GM11168 (cell line): ENCODE data around the gene EIF2S3.
"Not testable (repeated sequence)": the region's sequence is repeated elsewhere in the genome, so short reads cannot be mapped to it uniquely, and the experiment has no call there.

Experiments used
- in situ Hi-C: fragments of 300-500 bp; cut with MboI; formaldehyde crosslinking; loops from one replicate; pipeline ENCODE4 v1.12.0; 2022; ENCODE audit warnings: low sequenced_read_pairs; ENCODE audit not compliant: unreplicated experiment

Gene EIF2S3

DNA sequence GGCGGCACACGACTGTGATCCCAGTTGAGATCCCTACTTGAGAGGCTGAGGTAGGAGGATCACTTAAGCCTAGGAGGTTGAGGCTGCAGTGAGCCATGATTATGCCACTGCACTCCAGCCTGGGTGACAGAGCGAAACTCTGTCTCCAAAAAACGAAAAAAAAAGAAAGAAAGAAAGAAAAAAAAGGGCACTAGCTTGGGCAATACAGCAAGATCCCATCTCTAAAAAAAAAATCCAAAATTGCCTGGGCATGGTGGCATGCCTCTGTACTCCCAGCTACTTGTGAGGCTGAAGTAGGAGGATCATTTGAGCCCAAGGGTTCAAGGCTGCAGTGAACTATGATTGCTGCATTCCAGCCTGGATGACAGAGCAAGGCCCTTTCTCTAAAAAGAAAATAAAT lies 17.0 kb upstream of the EIF2S3 start:
- in situ Hi-C loops, result no loop called here

DNA sequence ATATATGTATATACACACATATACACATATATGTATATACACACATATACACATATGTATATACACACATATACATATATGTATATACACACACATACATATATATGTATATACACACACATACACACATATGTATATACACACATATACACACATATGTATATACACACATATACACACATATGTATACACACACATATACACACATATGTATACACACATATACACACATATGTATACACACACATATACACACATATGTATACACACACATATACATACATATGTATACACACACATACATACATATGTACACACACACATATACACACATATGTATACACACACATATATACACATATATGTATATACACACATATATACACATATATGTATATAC lies 8.7 kb upstream of the EIF2S3 start:
- in situ Hi-C loops, result not testable (repeated sequence)

DNA sequence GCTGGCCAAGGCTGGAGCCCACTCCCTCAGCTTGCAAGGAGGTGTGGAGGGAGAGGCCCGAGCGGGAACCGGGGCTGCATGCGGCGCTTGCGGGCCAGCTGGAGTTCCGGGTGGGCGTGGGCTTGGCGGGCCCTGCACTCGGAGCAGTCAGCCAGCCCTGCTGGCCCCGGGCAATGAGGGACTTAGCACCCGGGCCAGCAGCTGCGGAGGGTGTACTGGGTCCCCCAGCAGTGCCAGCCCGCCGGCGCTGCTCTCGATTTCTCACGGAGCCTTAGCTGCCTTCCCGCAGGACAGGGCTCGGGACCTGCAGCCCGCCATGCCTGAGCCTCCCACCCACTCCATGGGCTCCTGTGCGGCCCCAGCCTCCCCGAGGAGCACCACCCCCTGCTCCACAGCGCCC lies 5.1 kb upstream of the EIF2S3 start:
- in situ Hi-C loops, result not testable (repeated sequence)

DNA sequence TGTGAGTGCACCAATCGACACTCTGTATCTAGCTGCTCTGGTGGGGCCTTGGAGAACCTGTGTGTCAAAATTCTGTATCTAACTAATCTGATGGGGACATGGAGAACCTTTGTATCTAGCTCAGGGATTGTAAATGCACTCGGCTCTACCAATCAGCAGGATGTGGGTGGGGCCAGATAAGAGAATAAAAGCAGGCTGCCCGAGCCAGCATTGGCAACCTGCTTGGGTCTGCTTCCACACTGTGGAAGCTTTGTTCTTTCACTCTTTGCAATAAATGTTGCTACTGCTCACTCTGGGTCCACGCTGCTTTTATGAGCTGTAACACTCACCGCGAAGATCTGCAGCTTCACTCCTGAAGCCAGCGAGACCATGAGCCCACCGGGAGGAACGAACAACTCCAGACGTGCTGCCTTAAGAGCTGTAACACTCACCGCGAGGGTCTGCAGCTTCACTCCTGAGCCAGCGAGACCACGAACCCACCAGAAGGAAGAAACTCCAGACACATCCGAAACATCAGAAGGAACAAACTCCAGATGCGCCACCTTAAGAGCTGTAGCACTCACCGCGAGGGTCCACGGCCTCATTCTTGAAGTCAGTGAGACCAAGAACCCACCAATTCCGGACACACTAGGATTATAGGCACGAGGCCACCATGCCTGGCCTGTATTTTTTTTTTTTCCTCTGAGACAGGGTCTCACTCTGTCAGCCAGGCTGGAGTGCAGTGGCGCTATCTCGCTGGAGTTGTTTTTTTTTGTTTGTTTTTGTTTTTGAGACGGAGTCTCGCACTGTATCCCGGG lies 4.0 kb upstream of the EIF2S3 start:
- in situ Hi-C loops, result not testable (repeated sequence)

DNA sequence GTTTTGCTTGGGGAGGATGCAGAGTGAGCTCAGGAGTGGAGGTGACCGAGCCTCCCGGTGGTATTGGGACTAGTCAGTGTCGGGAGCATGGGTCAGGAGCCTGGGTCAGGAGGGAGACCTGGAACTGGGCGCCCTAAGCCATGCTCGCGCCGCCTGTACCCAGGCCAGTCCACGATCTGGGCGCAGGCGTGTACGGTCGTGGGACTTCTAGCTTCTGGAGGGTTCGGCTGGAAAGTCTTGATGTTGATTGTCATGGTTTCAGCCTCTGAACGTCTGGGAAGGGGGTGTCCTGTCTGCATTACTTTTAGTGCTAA lies 244 bp downstream of the EIF2S3 start:
- in situ Hi-C loops, result no loop called here

DNA sequence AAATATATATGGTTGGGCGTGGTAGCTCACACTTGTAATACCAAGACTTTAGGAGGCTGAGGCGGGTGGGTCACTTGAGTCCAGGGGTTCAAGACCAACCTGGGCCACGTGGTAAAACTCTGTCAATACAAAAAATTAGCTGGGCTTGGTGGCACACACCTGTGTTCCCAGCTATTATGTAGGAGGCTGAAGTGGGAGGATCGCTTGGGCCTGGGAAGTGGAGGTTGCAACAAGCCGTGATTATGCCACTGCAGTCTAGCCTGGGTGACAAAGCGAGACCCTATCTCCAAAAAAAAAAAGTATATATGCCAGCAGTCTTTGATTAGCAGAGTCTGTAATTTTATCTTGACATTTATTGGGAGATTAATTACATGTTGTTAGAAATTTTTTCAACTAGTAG lies 8.7 kb downstream of the EIF2S3 start:
- in situ Hi-C loops, result no loop called here

DNA sequence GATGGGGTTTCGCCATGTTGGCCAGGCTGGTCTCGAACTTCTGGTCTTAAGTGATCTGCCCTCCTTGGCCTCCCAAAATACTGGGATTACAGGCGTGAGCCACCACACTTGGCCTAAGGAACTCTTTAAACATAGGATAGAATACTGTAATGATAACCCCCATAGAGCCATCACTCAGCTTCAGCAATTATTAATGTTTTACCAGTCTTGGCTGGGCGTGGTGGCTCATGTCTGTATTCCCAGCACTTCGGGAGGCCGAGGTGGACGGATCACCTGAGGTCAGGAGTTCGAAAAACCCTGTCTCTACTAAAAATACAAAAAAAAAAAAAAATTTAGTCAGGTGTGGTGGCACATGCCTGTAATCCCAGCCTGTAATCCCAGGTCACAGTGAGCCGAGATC lies 15.1 kb downstream of the EIF2S3 start:
- in situ Hi-C loops, result no loop called here

DNA sequence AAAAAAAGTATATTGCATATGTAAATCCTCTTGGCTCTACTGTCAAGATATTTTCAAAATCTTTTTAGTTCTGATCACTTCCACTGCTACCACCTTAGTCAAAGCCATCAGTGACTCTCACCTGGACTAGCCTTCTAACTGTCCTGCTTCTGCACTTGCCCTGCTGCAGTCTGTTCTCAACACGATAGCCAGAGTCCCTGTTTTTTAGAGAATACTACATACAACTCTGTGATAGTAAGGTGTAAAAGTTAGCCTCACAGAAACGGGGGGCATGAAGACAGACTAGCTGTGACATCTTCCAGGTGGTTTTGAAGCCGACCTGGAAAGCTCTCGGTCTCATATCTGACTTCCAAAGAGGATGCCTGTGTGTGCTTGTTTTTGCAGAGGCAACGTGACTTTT lies 24.7 kb downstream of the EIF2S3 start:
- in situ Hi-C loops, result no loop called here

DNA sequence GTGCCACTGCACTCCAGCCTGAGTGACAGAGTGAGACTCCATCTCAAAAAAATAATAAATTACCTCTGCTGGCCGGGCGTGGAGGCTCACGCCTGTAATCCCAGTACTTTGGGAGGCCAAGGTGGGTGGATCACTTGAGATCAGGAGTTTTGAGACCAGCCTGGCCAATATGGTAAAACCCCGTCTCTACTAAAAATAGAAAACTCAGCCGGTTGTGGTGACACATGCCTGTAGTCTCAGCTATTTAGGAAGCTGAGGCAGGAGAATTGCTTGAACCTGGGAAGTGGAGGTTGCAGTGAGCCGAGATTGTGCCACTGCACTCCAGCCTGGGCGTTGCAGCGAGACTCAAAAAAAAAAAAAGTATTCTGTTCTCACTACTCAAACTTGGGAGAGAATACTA lies 25.5 kb downstream of the EIF2S3 start:
- in situ Hi-C loops, result not testable (repeated sequence)

DNA sequence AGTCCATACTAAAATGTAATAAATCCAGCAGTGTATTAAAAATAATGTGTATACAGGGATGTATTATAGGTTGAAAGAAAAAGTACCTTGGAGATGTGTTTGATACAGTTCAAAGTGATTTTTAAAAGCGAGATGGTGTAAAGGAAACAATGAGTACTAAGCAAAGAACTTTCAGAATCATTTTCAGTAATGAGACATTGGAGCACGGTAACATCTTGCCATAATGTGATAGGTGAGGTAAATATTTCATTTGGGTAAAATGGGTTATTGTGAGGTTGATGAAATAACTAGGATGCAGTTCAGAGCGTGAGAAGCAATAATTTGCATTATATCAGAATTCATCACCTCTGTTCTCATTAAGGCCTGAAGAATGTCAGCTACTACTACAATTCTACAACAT lies 25.9 kb downstream of the EIF2S3 start:
- in situ Hi-C loops, result no loop called here

DNA sequence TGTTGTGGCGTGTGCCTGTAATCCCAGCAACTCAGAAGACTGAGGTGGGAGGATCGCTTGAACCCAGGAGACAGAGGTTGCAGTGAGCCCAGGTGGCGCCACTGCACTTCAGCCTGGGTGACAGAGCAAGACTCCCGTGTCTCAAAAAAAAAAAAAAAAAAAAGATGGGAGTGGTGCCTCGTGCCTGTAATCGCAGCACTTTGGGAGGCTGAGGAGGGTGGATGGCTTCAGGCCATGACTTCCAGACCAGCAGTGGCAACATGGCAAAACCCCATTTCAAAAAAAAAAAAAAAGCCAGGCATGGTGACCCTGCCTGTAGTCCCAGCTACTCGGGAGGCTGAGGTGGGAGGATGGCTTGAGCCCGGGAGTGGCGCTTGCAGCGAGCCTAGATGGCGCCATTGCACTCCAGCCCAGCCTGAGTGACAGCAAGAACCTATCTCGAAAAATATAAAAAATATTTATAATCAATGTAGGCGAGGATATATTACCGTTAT lies 27.0 kb downstream of the EIF2S3 start:
- in situ Hi-C loops, result no loop called here

DNA sequence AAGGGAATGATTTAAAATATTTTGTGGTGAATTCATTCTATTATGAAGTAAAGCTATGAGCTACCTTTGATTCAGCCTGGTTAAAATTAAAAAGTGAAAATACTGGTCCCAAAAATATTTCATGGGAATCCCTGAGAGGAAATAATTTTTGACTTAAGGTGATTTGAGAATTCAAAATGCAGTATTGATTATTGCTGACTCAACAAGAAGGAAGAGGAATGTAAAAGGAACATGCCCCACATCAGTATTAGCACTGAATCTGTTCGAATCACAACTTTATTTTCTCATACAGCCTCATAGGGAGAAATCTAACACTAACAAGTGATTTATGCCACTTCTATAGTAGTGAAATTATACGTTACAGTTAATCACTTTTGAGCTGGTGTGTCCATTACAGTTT lies 27.7 kb downstream of the EIF2S3 start:
- in situ Hi-C loops, result no loop called here

DNA sequence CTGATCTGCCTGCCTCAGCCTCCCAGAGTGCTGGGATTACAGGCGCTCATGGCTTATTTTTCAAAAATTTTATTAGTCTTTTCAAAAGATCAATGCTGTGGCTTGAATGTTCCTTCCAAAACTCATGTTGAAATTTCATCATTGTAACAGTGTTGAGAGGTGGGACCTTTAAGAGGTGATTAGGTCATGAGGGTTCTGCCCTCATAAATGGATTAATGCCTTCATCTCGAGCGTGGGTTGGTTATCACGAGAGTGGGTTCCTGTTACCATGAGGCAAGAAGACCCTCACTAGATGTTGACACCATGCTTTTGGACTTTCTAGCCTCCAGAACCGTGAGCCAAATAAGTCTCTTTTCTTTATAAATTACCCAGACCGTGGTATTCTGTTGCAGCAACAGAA lies 30.3 kb downstream of the EIF2S3 start:
- in situ Hi-C loops, result no loop called here

DNA sequence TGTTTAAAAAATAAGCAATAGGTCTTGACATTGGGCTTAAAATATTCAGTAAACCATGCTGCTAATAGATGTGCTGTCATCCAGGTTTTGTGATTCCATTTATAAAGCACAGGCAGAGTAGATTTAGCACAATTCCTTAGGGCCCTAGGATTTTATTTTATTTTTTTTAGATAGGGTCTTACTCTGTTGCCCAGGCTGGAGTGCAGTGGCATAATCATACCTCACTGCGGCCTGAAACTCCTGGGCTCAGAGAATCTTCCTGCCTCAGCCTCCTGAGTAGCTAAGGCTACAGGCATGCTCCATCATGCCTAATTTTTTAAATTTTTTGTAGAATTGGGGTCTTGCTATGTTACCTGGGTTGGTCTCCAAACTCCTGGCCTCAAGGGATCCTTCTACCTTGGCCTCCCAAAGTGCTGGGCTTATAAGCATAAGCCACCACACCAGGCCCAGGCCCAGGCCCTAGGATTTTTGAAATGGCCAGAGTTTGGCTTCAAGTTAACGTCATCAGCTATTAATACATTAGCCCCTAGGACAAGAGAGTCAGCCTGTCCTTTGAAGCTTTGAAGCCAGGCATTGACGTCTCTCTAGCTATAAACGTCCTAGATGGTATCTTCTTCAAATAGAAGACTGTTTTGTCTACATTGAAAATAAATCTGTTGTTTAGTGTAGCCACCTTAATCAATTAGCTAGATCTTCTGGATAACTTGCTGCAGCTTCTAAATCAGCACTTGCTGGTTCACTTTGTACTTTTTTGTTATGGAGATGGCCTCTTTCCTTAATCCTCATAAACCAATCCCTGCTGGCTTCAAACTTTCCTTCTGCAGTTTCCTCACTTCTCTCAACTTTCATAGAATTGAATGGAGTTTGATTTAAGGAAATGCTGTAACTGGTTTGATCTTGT lies 35.8 kb downstream of the EIF2S3 start:
- in situ Hi-C loops, result no loop called here

DNA sequence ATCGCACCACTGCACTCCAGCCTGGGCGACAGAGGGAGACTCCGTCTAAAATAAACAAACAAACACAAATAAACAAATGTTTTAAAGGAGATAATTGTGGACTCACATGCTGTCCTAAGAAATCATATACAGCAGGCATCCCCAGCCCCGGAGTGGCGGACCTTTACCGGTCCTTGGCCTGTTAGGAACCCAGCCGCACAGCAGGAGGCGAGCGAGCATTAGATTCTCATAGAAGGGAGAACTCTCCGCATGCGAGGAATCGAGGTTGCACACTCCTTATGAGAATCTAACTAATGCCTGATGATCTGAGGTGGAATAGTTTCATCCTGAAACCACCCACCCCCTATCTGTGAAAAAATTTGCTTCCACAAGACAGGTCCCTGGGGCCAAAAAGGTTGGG lies 39.0 kb downstream of the EIF2S3 start:
- in situ Hi-C loops, result no loop called here

DNA sequence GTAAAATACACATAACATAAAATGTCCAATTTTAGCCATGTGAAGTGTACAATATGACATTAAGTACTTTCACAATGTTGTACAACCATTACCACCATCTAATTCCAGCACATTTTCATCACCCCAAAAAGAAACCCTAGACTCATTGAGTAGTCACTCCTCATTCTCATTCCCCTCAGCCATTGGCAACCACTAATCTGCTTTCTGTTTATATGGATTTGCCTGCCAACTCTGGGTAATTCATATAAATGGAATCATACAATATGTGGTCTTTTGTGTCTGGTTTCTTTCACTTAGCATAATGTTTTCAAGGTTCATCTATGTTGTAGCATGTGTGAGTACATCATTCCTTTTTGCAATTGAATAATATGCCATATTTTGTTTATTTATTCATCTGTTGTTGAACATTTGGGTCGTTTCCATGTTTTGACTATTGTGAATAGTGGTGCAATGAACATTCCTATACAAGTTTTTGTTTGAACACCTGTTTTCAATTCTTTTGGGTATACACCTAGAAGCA lies 43.0 kb downstream of the EIF2S3 start:
- in situ Hi-C loops, result no loop called here

DNA sequence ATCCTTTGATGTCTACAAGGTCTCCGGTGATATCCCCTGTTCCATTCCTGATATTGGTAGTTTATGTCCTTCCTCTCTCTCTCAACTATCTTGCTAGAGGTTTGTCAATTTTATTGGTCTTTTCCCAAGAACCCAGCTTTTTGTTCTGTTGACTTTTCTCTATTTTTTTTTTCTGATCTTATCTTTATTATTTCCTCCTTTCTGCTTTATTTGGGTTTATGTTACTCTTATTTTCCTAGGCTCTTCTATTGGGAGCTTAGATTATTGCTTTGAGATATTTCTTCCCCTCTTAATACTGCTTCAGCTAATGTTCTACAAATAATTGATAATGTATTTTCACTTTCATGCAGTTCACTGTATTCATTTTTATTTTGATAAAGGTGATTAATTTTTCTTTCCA lies 44.2 kb downstream of the EIF2S3 start:
- in situ Hi-C loops, result no loop called here

DNA sequence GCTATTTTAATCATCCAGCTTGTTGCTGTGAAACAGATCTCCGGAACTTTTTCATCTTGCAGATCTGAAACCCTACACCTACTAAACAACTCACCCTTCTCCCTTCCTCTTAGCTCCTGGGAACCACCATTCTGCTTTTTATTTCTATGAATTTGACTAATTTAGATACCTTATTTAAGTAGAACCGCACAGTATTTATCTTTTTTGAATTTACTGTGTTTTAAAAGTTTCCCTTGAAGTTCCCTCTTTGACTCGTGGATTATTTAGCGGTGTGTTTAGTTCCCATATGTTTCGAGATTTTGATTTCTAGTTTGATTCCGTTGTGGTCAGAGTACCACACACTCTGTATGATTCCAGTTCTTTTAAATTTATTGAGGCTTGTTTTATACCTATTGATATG lies 44.6 kb downstream of the EIF2S3 start:
- in situ Hi-C loops, result no loop called here

DNA sequence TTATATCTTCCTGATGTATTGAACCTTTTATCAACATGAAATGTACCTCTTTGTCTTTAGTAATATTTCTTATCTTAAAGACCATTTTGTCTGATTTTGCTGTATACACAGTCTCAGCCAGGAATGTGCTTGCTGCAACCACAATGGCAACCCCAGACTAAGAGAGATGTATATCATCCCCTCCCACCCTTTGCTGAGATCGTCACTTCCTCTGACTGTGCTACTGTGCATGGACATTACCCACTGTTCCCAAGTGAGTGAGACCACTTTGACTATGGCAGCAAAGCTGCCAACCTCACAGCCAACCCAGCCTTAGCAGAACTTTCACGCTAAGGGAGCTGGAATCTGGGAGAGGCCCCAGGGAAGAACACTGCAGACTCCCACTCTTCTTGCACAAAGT lies 46.0 kb downstream of the EIF2S3 start:
- in situ Hi-C loops, result no loop called here

DNA sequence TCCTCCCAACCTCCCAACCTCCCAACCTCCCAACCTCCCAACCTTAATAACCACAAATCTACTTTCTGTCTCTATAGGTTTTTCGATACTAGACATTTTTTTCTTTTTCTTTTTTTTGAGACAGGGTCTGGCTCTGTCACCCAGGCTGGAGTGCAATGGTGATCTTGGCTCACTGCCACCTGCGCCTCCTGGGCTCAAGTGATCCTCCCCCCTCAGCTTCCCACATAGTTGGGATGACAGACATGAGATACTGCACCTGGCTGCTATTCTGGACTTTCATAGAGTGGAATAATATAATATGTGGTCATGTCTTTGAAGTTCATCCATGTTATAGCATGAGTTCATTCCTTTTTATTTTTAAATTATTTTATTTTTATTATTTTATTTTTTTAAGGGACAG lies 55.3 kb downstream of the EIF2S3 start:
- in situ Hi-C loops, result no loop called here

DNA sequence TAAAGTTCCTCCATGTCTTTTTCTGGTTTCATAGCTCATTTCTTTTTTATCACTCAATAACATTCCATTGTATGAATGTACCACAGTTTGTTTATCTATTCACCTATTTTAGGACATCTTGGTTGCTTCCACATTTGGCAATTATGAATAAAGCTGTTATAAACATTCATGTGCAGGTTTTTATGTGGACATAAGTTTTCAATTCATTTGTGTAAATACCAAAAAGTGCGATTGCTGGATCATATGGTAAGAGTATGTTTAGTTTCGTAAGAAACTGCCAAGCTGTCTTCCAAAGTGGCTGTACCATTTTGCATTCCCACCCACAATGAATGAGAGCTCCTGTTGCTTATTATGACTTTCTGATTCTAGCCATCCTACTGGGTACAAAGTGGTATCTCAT lies 58.4 kb downstream of the EIF2S3 start:
- in situ Hi-C loops, result no loop called here
